ENCODE data around the gene NR2E3.
A peak's percentile ranks its signal among the peaks of the same experiment; 100 is the strongest.

Gene NR2E3

GRCh38 chr15:71782422-71783165 is 27.8 kb upstream of the NR2E3 start:
- H3K36me3 Mint-ChIP-seq = no peaks in the 10 kb centered on the region
- no peaks in the 10 kb centered on the region for H3K9me3 Mint-ChIP-seq
- DNase-seq = no peak
- H3K4me1 Mint-ChIP-seq = no peaks in the 10 kb centered on the region
- no peak overlapping the region for H3K4me3 Mint-ChIP-seq
- peaks cover 25% of the 10 kb centered on the region for H3K27me3 Mint-ChIP-seq
- CTCF ChIA-PET = interaction anchor here (0.9 to 2.8 kb wide), 3 partner anchors 25 to 39 kb away, joined by 3 to 11 read pairs (median 10); no protein-coding TSS in a partner anchor
- no peak overlapping the region for H3K27ac Mint-ChIP-seq

GRCh38 chr15:71784719-71785118 is 25.6 kb upstream of the NR2E3 start:
- CTCF ChIA-PET = interaction anchor here (1.6 kb wide), 1 partner anchor 371 kb away, joined by 6 read pairs; no protein-coding TSS in a partner anchor
- H3K27ac Mint-ChIP-seq = no peak overlapping the region

GRCh38 chr15:71785996-71786395 is 24.4 kb upstream of the NR2E3 start:
- Mint-ChIP-seq H3K36me3 (no peaks in the 10 kb centered on the region), H3K27ac (no peak overlapping the region), H3K4me3 (no peak overlapping the region), H3K27me3 (peaks cover 15% of the 10 kb centered on the region), H3K4me1 (no peaks in the 10 kb centered on the region), H3K9me3 (no peaks in the 10 kb centered on the region)
- CTCF ChIA-PET = no interaction called here
- DNase-seq = no peak

More at GRCh38 chr15:71784719-71785118, 25.6 kb upstream of the NR2E3 start:
- DNase-seq = peak; percentile 27
- H3K36me3 Mint-ChIP-seq = no peaks in the 10 kb centered on the region
- no peaks in the 10 kb centered on the region for H3K9me3 Mint-ChIP-seq
- H3K4me3 Mint-ChIP-seq = no peak overlapping the region
- peaks cover 20% of the 10 kb centered on the region for H3K27me3 Mint-ChIP-seq
- no peaks in the 10 kb centered on the region for H3K4me1 Mint-ChIP-seq

DNA sequence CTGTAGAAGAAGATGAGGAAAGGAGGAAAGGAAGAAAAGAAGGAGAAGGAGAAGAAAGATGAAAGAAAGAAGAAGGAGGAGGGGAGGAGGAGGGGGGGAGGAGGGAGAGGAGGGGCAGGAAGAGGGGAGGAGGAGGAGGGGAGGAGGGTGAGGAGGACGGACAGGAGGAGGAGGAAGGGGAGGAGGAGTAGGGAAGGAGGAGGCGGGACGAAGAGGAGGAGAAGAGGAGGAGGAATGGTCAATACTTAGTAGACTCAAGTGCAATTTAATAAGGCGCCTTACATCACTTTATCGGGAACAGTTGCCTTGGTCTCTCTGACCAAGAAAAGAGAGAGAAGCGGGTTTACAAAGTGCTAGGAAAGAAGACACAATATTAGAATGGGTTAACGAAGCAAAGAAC is 23.7 kb upstream of the NR2E3 start:
- Mint-ChIP-seq H3K27ac (no peak overlapping the region), H3K27me3 (peaks cover 9% of the 10 kb centered on the region), H3K36me3 (no peaks in the 10 kb centered on the region), H3K4me3 (no peak overlapping the region), H3K4me1 (no peaks in the 10 kb centered on the region), H3K9me3 (no peaks in the 10 kb centered on the region)
- CTCF ChIA-PET = no interaction called here
- DNase-seq = no peak

- Mint-ChIP-seq H3K9me3 (no peaks in the 10 kb centered on the region), H3K36me3 (no peaks in the 10 kb centered on the region), H3K27me3 (peaks cover 8% of the 10 kb centered on the region), H3K27ac (no peak overlapping the region), H3K4me3 (no peak overlapping the region), H3K4me1 (no peaks in the 10 kb centered on the region)
- CTCF ChIA-PET = interaction anchor here (0.6 kb wide), 1 partner anchor 15 kb away, joined by 4 read pairs; no protein-coding TSS in a partner anchor
- DNase-seq = no peak
These were observed 21.4 kb upstream of the NR2E3 start for GRCh38 chr15:71788646-71789579.

DNA sequence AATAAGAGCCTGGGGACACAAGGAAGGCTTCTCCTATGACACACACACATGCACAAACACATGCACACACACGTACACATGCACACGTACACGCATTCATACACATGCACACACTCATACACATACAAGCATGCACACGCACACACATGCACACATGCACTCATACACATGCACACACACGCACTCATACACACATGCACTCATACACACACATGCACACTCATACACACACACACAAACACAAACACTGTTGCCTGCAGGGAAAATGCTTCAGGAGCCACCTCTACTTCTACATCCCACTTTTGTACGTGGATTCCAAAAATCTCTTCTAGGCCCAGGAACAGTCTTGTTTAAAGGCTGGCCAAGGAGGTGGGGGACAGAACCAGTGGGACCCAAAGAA is 20.7 kb upstream of the NR2E3 start:
- no peaks in the 10 kb centered on the region for H3K9me3 Mint-ChIP-seq
- H3K36me3 Mint-ChIP-seq = no peaks in the 10 kb centered on the region
- DNase-seq = no peak
- H3K27ac Mint-ChIP-seq = no peak overlapping the region
- CTCF ChIA-PET = interaction anchor here (0.6 kb wide), 1 partner anchor 16 kb away, joined by 4 read pairs; no protein-coding TSS in a partner anchor
- no peak overlapping the region for H3K4me3 Mint-ChIP-seq
- no peaks in the 10 kb centered on the region for H3K4me1 Mint-ChIP-seq
- peaks cover 7% of the 10 kb centered on the region for H3K27me3 Mint-ChIP-seq

DNA sequence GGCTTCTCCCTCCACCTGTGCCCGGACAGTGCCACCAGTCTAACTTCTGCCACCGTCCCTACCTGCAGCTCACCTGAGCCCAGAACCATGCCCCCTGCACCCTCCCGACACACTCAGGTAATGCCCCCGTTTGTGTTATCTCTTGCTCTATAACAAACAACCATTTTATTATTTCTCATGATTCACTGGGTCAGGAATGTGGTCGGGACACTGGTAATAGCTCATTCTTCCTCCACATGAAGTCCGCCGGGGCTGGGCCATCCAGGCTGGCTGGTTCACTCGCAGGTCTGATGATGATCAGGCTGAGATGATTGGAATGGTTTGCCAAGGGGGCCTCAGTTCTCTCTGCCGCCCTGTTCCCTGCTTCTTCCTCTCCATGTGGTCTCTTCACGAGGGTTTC is 20.3 kb upstream of the NR2E3 start:
- H3K4me1 Mint-ChIP-seq = no peaks in the 10 kb centered on the region
- CTCF ChIA-PET = no interaction called here
- no peak for DNase-seq
- no peak overlapping the region for H3K4me3 Mint-ChIP-seq
- peaks cover 3% of the 10 kb centered on the region for H3K27me3 Mint-ChIP-seq
- no peak overlapping the region for H3K27ac Mint-ChIP-seq
- H3K36me3 Mint-ChIP-seq = no peaks in the 10 kb centered on the region
- H3K9me3 Mint-ChIP-seq = no peaks in the 10 kb centered on the region

DNA sequence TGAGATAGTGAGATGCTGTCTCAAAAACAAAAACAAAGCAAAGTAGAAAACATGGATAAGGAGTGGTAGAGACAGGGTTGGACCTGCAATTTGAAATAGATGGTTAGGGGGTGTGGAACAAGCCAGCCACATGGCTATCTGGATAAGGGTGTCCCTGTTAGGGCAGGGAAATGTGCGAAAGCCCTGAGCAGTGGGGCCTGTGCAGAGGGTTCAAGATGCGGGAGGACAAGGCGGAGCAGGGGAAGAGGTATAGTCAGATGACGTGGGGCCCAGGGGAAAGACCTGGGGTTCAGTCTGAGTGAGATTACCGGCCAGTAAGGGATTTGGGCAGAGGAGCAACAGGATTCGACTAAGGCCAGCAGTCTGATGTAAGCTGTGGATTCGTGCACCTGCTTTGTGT is 18.4 kb upstream of the NR2E3 start:
- peaks cover 3% of the 10 kb centered on the region for H3K27me3 Mint-ChIP-seq
- H3K9me3 Mint-ChIP-seq = no peaks in the 10 kb centered on the region
- no peak for DNase-seq
- H3K4me3 Mint-ChIP-seq = no peak overlapping the region
- CTCF ChIA-PET = no interaction called here
- H3K4me1 Mint-ChIP-seq = no peaks in the 10 kb centered on the region
- H3K36me3 Mint-ChIP-seq = no peaks in the 10 kb centered on the region
- no peak overlapping the region for H3K27ac Mint-ChIP-seq

DNA sequence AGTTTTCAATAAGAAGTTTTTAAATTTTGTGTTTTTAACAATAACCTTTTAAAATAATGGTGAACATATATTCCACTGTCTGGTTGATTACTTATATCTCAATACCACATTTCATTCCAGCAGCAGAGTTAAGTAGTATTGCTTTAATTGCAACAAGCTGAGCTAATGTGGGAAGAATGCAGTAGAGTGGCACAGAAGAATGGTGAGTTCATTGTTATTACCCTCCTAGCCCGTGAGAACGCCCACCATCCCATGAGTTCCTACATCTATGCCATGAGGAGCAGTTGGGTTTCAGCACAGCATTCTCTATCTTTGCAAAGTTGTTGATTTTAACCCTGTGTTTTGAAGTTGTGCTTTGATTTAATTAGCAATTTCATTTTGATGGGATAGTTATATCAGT is 17.8 kb upstream of the NR2E3 start:
- CTCF ChIA-PET = no interaction called here
- H3K36me3 Mint-ChIP-seq = no peaks in the 10 kb centered on the region
- H3K27me3 Mint-ChIP-seq = peaks cover 3% of the 10 kb centered on the region
- no peak overlapping the region for H3K4me3 Mint-ChIP-seq
- no peaks in the 10 kb centered on the region for H3K9me3 Mint-ChIP-seq
- no peaks in the 10 kb centered on the region for H3K4me1 Mint-ChIP-seq
- no peak overlapping the region for H3K27ac Mint-ChIP-seq
- no peak for DNase-seq

GRCh38 chr15:71798641-71799040 is 11.7 kb upstream of the NR2E3 start:
- Mint-ChIP-seq H3K4me1 (no peaks in the 10 kb centered on the region), H3K36me3 (no peaks in the 10 kb centered on the region), H3K9me3 (no peaks in the 10 kb centered on the region), H3K27me3 (peaks cover 6% of the 10 kb centered on the region), H3K4me3 (no peak overlapping the region), H3K27ac (no peak overlapping the region)
- CTCF ChIA-PET = interaction anchor here (0.7 to 6.8 kb wide), 2 partner anchors 54 to 1046 kb away, joined by 3 to 48 read pairs; no protein-coding TSS in a partner anchor
- no peak for DNase-seq

DNA sequence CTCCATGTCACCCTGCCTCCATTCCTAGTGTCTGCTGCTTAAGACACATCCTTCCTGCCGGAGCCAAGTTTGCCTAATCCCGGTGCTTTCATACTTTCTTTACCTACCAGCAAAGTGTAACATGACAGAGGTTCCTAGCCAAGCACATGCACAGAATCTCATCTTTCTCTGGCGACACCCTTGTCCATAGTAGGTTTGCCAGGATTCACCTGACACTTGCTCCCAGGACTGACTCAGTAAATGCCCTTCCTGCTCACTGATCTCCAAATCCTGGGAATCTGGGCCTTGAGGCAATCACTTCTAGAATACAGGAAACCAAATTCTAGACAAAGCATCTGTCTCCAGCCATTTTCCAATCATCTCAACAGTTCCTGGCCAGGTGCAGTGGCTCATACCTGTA is 10.2 kb upstream of the NR2E3 start:
- no peak overlapping the region for H3K27ac Mint-ChIP-seq

GRCh38 chr15:71800835-71801745 is 9.3 kb upstream of the NR2E3 start:
- Mint-ChIP-seq H3K36me3 (no peaks in the 10 kb centered on the region), H3K4me3 (no peak overlapping the region), H3K9me3 (no peaks in the 10 kb centered on the region), H3K27me3 (peaks cover 13% of the 10 kb centered on the region), H3K27ac (no peak overlapping the region), H3K4me1 (no peaks in the 10 kb centered on the region)
- peak; percentile 41 for DNase-seq
- CTCF ChIA-PET = interaction anchor here (0.6 to 6.8 kb wide), 12 partner anchors 49 to 368 kb away, joined by 3 to 48 read pairs (median 3); no protein-coding TSS in a partner anchor

More for the DNA sequence above, 10.2 kb upstream of the NR2E3 start:
- H3K4me3 Mint-ChIP-seq = no peak overlapping the region
- no peaks in the 10 kb centered on the region for H3K9me3 Mint-ChIP-seq
- H3K36me3 Mint-ChIP-seq = no peaks in the 10 kb centered on the region
- CTCF ChIA-PET = interaction anchor here (0.6 to 6.8 kb wide), 4 partner anchors 48 to 364 kb away, joined by 3 to 48 read pairs (median 4); no protein-coding TSS in a partner anchor
- H3K4me1 Mint-ChIP-seq = no peaks in the 10 kb centered on the region
- no peak for DNase-seq
- H3K27me3 Mint-ChIP-seq = peaks cover 13% of the 10 kb centered on the region

GRCh38 chr15:71801935-71802655 is 8.3 kb upstream of the NR2E3 start:
- Mint-ChIP-seq H3K9me3 (no peaks in the 10 kb centered on the region), H3K27ac (no peak overlapping the region)
- CTCF ChIA-PET = interaction anchor here (0.6 to 6.8 kb wide), 12 partner anchors 13 to 367 kb away, joined by 3 to 48 read pairs (median 4); no protein-coding TSS in a partner anchor

More at GRCh38 chr15:71801935-71802655, 8.3 kb upstream of the NR2E3 start:
- no peaks in the 10 kb centered on the region for H3K36me3 Mint-ChIP-seq
- peaks cover 15% of the 10 kb centered on the region for H3K27me3 Mint-ChIP-seq
- no peak for DNase-seq
- H3K4me1 Mint-ChIP-seq = no peaks in the 10 kb centered on the region
- H3K4me3 Mint-ChIP-seq = no peak overlapping the region
